22Rv1 (cell line): ENCODE results near the gene XDH.

Source experiments
- CTCF ChIP-seq: fragments of 450-650 bp; IDR thresholded peaks from 2 replicates; pipeline ENCODE4 v1.5.1; 2017; ENCODE audit warnings: mild to moderate bottlenecking
- ZFX ChIP-seq: fragments of 450-650 bp; IDR thresholded peaks from 2 replicates; pipeline ENCODE4 v1.6.1; 2017; ENCODE audit warnings: antibody characterized with exemption, borderline replicate concordance

GRCh38 chr2:31442376-31442775, 27.8 kb upstream of the XDH start:
- no peak for TF ChIP-seq CTCF
- TF ChIP-seq ZFX = no peak
